HG03442 (cell line): ENCODE data around the gene CRABP2.

Experiments used
- ATAC-seq: cut with Tn5 transposase; IDR thresholded peaks from one replicate; pipeline ENCODE4 v1.9.1; 2021; ENCODE audit warnings: mild to moderate bottlenecking, moderate library complexity; ENCODE audit not compliant: unreplicated experiment

The CRABP2 gene

GRCh38 chr1:156742801-156743200, 37.4 kb upstream of the CRABP2 start:
- ATAC-seq: no peak

- ATAC-seq: no peak
Observed at GRCh38 chr1:156742017-156742416, 36.6 kb upstream of the CRABP2 start.

- ATAC-seq: no peak
Observed at GRCh38 chr1:156741481-156741983, 36.1 kb upstream of the CRABP2 start.

GRCh38 chr1:156740741-156741480, 35.5 kb upstream of the CRABP2 start, which contains the start of gene MRPL24:
MRPL24 (minus strand) TSS chr1:156741088; CDS start chr1:156738704, 2,384 bp downstream.
- ATAC-seq: peak; percentile 83

GRCh38 chr1:156740237-156740740, 34.9 kb upstream of the CRABP2 start:
- no peak for ATAC-seq

- no peak for ATAC-seq
Observed at GRCh38 chr1:156738916-156739315, 33.5 kb upstream of the CRABP2 start.

GRCh38 chr1:156738407-156738806, 33.0 kb upstream of the CRABP2 start:
- ATAC-seq: no peak

GRCh38 chr1:156733989-156734584, 28.7 kb upstream of the CRABP2 start:
- no peak for ATAC-seq

- ATAC-seq: peak; percentile 87
Observed at GRCh38 chr1:156728599-156729462, 23.4 kb upstream of the CRABP2 start, which contains the start of gene ISG20L2. ISG20L2 (minus strand) TSS chr1:156728766; CDS start chr1:156727652, 1,114 bp downstream.

GRCh38 chr1:156727926-156728598, 22.7 kb upstream of the CRABP2 start, which contains the start of gene METTL25B:
METTL25B (plus strand) TSS chr1:156728469; CDS start chr1:156729105, 636 bp downstream.
- ATAC-seq: peak; percentile 43

- no peak for ATAC-seq
Observed at GRCh38 chr1:156727492-156727891, 22.1 kb upstream of the CRABP2 start.

GRCh38 chr1:156726549-156727226, 21.3 kb upstream of the CRABP2 start:
- no peak for ATAC-seq

GRCh38 chr1:156725683-156726280, 20.4 kb upstream of the CRABP2 start:
- no peak for ATAC-seq

GRCh38 chr1:156721535-156721934, 16.2 kb upstream of the CRABP2 start:
- no peak for ATAC-seq

- ATAC-seq: no peak
Observed at GRCh38 chr1:156721131-156721530, 15.7 kb upstream of the CRABP2 start.

GRCh38 chr1:156717351-156717750, 12.0 kb upstream of the CRABP2 start:
- no peak for ATAC-seq

- no peak for ATAC-seq
Observed at GRCh38 chr1:156714830-156715229, 9.4 kb upstream of the CRABP2 start.

GRCh38 chr1:156712626-156713025, 7.2 kb upstream of the CRABP2 start:
- ATAC-seq: no peak
